Tibial artery (tissue), 4 donors: ENCODE results near the gene ZNF343.

Source experiments
- DNase-seq, 2 donors: peaks; one replicate each; pipeline ENCODE4 v3.0.0-alpha.2; 2019
- H3K27ac ChIP-seq, 2 donors: fragments of 200-600 bp; sonication (generic) in 1 of 2; 1 replicate in 1 of 2; 2 replicates in 1 of 2; pipeline ENCODE4 v1.5.1; 2018 to 2019; ENCODE audit warnings: mild to moderate bottlenecking in 1 of 2
- H3K27me3 ChIP-seq, 2 donors: fragments of 200-600 bp; sonication (generic) in 1 of 2; one replicate each; pipeline versions ENCODE4 v1.5.1 to v1.6.0; 2016 to 2019
- H3K36me3 ChIP-seq, 3 donors: fragments of 200-600 bp; sonication (generic) in 2 of 3; one replicate each; pipeline ENCODE4 v1.5.1; 2016 to 2019; ENCODE audit warnings: mild to moderate bottlenecking in 2 of 3
- H3K4me1 ChIP-seq, 4 donors: fragments of 200-600 bp; sonication (generic) in 2 of 4; 1 replicate in 3 of 4; 2 replicates in 1 of 4; pipeline ENCODE4 v1.5.1; 2016 to 2019
- H3K4me3 ChIP-seq, 2 donors: fragments of 200-600 bp; sonication (generic) in 1 of 2; 1 replicate in 1 of 2; 2 replicates in 1 of 2; pipeline ENCODE4 v1.5.1; 2018 to 2019; ENCODE audit warnings: mild to moderate bottlenecking in 2 of 2
- H3K9me3 ChIP-seq, 3 donors: fragments of 200-600 bp; sonication (generic) in 1 of 3; one replicate each; pipeline ENCODE4 v1.5.1; 2016 to 2019
- CTCF ChIP-seq, 2 experiments: fragments of 200-600 bp in 1 of 2; fragments of 450-650 bp in 1 of 2; IDR thresholded peaks; one replicate each; pipeline ENCODE4 v1.5.1; 2017 to 2019; ENCODE audit warnings: antibody characterized with exemption in 2 of 2, mild to moderate bottlenecking in 1 of 2, moderate library complexity in 1 of 2
- intact Hi-C: fragments of 100-400 bp; cut with DNase I; formaldehyde crosslinking; loops from one replicate; pipeline ENCODE4 v1.15.0; 2023; ENCODE audit warnings: low total_unique reads

Gene ZNF343

GRCh38 chr20:2541940-2542339 is 33.2 kb upstream of the ZNF343 start:
- Histone ChIP-seq H3K36me3 (no peaks in the 10 kb centered on the region), H3K27me3 (peaks cover 0 to 23% of the 10 kb centered on the region in 2 donors), H3K9me3 (no peaks in the 10 kb centered on the region), H3K27ac (no peak overlapping the region), H3K4me1 (no peaks in the 10 kb centered on the region), H3K4me3 (no peak overlapping the region)
- no peak for DNase-seq
- TF ChIP-seq CTCF (IDR thresholded peaks at IDR 0.05), result no peak
- intact Hi-C loops, result no loop called here

GRCh38 chr20:2538931-2539720 is 30.4 kb upstream of the ZNF343 start:
- Histone ChIP-seq H3K27ac (no peak overlapping the region), H3K4me1 (no peaks in the 10 kb centered on the region), H3K27me3 (peaks cover 0 to 39% of the 10 kb centered on the region in 2 donors), H3K4me3 (no peak overlapping the region), H3K36me3 (no peaks in the 10 kb centered on the region), H3K9me3 (no peaks in the 10 kb centered on the region)
- intact Hi-C loops, result no loop called here
- DNase-seq, result no peak
- no peak for TF ChIP-seq CTCF (IDR thresholded peaks at IDR 0.05)

DNA sequence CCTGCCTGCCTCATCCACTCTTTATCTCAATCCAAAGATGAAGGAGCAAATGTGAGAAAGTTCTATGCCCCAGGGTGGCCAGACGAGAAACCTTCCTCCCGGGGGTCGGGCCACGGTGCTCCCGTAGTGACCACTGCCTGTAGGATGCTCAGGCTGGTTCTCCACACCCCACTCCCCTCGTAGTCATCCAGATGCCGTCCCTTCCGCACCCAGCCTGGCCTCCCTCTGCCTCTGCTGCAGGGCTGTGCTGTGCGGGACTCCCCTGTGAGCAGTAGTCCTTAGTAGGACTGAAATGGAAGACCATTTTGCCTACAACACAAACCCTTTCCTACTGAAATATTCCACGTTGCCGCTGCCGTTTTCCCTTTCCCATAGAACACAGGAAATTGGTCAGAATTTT is 29.6 kb upstream of the ZNF343 start:
- H3K27ac ChIP-seq, result no peak overlapping the region
- H3K4me1 ChIP-seq, result no peaks in the 10 kb centered on the region
- DNase-seq, result no peak
- intact Hi-C loops, result no loop called here
- no peak overlapping the region for H3K4me3 ChIP-seq
- no peaks in the 10 kb centered on the region for H3K9me3 ChIP-seq
- H3K36me3 ChIP-seq, result no peaks in the 10 kb centered on the region
- no peak for TF ChIP-seq CTCF (IDR thresholded peaks at IDR 0.05)
- peaks cover 0 to 39% of the 10 kb centered on the region in 2 donors for H3K27me3 ChIP-seq

DNA sequence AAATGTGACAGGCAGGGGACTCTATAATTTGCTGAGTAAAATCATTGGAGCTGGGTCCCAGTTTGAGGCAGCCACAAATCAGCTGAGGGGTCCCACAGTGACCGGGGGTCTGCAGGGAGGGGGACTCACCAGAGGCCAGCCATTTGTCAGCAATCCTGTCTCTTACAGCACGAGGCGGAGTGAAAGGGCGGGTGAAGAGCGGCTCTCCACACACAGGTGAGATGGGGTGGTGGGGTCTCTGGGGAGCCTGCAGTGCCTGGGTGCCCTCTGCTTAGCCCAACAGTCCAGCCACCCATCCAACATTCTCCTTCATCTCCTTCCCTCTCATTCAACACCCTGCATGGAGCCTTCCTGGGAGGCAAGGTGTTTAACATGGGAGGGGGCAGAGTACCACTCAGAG is 28.4 kb upstream of the ZNF343 start:
- intact Hi-C loops, result no loop called here
- DNase-seq, result no peak

DNA sequence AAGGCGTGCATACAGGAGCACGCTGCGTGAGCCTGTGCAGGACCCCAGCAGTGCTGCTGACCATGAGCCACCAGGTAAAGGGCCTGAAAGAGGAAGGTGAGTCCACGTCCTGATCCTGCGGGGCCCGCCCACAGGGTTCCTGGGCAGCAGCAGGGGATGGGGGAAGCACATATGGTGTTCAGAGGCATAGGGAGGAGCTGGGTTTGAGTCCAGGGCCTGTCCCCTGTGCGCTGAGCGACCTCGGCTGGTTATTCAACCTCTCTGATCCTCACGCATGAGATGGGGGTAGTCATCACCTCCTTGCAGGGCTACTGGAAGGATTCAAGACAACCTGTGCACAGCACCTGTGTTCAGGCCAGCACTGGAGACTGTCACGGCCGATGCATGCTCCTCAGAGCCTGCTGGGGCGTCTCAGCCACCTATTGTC is 27.9 kb upstream of the ZNF343 start, which contains the start of gene TMC2:
Gene TMC2, plus strand, starts transcription at position 14 of the 427 bp plus-strand sequence. Its CDS starts 49 bp downstream, at position 63.
- DNase-seq, result no peak
- Histone ChIP-seq H3K36me3 (no peaks in the 10 kb centered on the region), H3K4me1 (no peaks in the 10 kb centered on the region), H3K4me3 (no peak within 1 kb of the TSS), H3K27ac (no peak within 1 kb of the TSS), H3K9me3 (no peaks in the 10 kb centered on the region), H3K27me3 (peaks cover 0 to 43% of the 10 kb centered on the region in 2 donors)
- intact Hi-C loops, result no loop called here
- TF ChIP-seq CTCF (IDR thresholded peaks at IDR 0.05), result no peak

More for the DNA sequence above, 28.4 kb upstream of the ZNF343 start:
- Histone ChIP-seq H3K27ac (no peak overlapping the region), H3K4me1 (no peaks in the 10 kb centered on the region), H3K9me3 (no peaks in the 10 kb centered on the region), H3K27me3 (peaks cover 0 to 43% of the 10 kb centered on the region in 2 donors), H3K36me3 (no peaks in the 10 kb centered on the region), H3K4me3 (no peak overlapping the region)
- no peak for TF ChIP-seq CTCF (IDR thresholded peaks at IDR 0.05)
